Large intestine (tissue), 3 donors: ENCODE data around the gene CD28. TPM values are rescaled to one million over a fixed set of nuclear protein-coding genes. Genes with fewer than 3 reads are reported as not detected.

Experiments used
- DNase-seq, 2 donors: peaks; one replicate each; pipeline versions ENCODE4 v3.0.0 to v3.0.0-alpha.2; 2013
- H3K27ac ChIP-seq: one replicate; pipeline ENCODE4 v1.5.1; 2013; ENCODE audit warnings: low read length
- H3K27me3 ChIP-seq: 2 replicates; pipeline ENCODE4 v1.6.1; 2013; ENCODE audit warnings: low read length; ENCODE audit not compliant: control insufficient read depth, insufficient read depth
- H3K36me3 ChIP-seq: 2 replicates; pipeline ENCODE4 v1.6.1; 2013; ENCODE audit warnings: low read length; ENCODE audit not compliant: control insufficient read depth, insufficient read depth
- H3K4me1 ChIP-seq: one replicate; pipeline ENCODE4 v1.6.1; 2013; ENCODE audit warnings: low read length; ENCODE audit not compliant: control insufficient read depth, insufficient read depth
- H3K4me3 ChIP-seq: one replicate; pipeline ENCODE4 v1.5.1; 2013; ENCODE audit warnings: low read length
- H3K9me3 ChIP-seq: one replicate; pipeline ENCODE4 v1.6.1; 2013; ENCODE audit warnings: mild to moderate bottlenecking, low read depth, low read length, moderate library complexity; ENCODE audit not compliant: control insufficient read depth
- WGBS: methylation state at CpG from one replicate; pipeline ENCODE4 v1.1.5; 2013; ENCODE audit warnings: low lambda C conversion rate; ENCODE audit not compliant: insufficient coverage; 5-methylcytosine and 5-hydroxymethylcytosine counted together
- polyA plus RNA-seq: library from polyadenylated mRNA; unstranded; fragments of 120-200 nt; gene quantifications from one replicate; pipeline ENCODE4 v1.2.1, GENCODE V29; 2013

CD28 gene
- polyA plus RNA-seq, 1 donor: 1.5 TPM

DNA sequence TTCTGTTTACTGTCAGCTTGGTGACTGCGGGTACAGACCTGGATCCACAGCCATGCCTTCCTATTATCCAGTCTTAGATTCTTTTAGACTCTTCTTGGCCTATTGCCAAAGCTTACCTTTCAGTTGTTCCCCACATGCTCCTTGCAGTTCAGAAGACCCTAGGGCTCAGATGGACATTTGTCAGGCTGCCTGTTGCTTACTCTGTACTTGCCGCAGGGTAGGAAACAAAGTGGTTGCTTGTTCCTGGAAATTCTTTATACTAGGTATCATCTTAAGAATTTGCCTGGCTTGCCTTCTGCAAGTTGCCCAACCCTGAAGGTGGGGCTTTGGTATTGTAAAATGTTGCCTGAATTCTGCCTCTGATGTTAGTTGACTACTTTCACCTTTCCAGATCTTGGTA, 24.4 kb downstream of the CD28 start:
- no peaks in the 10 kb centered on the region for H3K27me3 ChIP-seq
- 83% methylated on average over 1 of the region's 2 CpGs for WGBS
- H3K27ac ChIP-seq: no peak overlapping the region
- H3K4me3 ChIP-seq: no peak overlapping the region
- H3K9me3 ChIP-seq: no peaks in the 10 kb centered on the region
- no peaks in the 10 kb centered on the region for H3K36me3 ChIP-seq
- no peak for DNase-seq
- no peaks in the 10 kb centered on the region for H3K4me1 ChIP-seq

- H3K9me3 ChIP-seq: no peaks in the 10 kb centered on the region
- H3K36me3 ChIP-seq: no peaks in the 10 kb centered on the region
- no CpG with 5 or more reads among the region's 6 CpGs for WGBS
- no peak overlapping the region for H3K4me3 ChIP-seq
- no peak for DNase-seq
- no peaks in the 10 kb centered on the region for H3K27me3 ChIP-seq
- H3K27ac ChIP-seq: no peak overlapping the region
- H3K4me1 ChIP-seq: no peaks in the 10 kb centered on the region
These were observed 25.9 kb downstream of the CD28 start for GRCh38 chr2:203732092-203732952.

DNA sequence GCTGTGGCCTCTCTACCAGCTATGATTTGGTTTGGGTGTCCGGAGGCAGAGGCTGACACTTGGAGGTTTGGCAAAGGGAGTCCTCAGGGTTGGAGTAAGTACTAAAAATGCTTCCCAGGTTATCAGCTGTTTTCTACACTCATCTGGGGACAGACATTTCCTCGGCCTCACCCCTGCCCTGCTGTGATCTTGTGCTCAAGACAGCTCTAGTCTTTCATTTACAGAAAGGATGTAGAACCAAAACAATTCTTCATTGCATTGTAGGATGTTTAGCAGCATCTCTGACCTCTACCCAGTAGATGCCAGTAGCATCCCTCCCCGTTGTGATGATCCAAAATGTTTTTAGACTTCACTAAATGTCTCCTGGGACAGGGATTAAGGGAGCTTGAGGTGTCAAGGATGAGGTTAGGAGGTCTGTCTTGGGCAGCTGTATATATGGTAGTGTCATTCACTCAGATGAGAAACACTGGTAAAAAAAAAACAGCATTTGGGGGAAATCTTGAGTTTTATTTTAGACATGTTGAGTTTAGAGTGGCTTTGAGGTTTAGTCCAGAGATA, 26.6 kb downstream of the CD28 start:
- Histone ChIP-seq H3K27ac (no peak overlapping the region), H3K4me3 (no peak overlapping the region), H3K9me3 (no peaks in the 10 kb centered on the region), H3K27me3 (no peaks in the 10 kb centered on the region), H3K4me1 (no peaks in the 10 kb centered on the region), H3K36me3 (no peaks in the 10 kb centered on the region)
- no CpG with 5 or more reads among the region's 3 CpGs for WGBS
- DNase-seq: no peak

DNA sequence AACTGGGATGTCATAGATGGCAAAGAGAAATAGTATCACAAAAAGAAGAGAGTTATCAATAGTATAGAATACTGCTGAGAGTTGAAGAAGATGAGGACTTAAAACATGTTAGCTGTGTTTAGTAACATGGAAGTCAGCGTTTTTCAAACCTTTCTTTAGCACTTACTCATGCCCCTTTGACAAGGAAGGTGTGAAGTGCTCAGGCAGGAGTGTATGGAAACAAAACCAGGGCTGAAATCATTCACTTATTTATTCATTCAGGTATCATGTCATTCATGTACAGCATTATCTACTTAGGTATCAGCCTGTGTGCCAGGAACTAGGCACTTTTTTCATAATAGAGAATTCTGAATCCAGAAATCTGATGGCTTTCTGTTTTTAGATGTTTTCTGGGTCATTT, 27.2 kb downstream of the CD28 start:
- no peaks in the 10 kb centered on the region for H3K36me3 ChIP-seq
- no peak overlapping the region for H3K4me3 ChIP-seq
- WGBS: no CpG with 5 or more reads among the region's 1 CpG
- DNase-seq: no peak
- no peaks in the 10 kb centered on the region for H3K9me3 ChIP-seq
- no peak overlapping the region for H3K27ac ChIP-seq
- H3K4me1 ChIP-seq: no peaks in the 10 kb centered on the region
- H3K27me3 ChIP-seq: no peaks in the 10 kb centered on the region

- Histone ChIP-seq H3K27ac (no peak overlapping the region), H3K27me3 (no peaks in the 10 kb centered on the region), H3K36me3 (no peaks in the 10 kb centered on the region), H3K9me3 (no peaks in the 10 kb centered on the region), H3K4me1 (no peaks in the 10 kb centered on the region), H3K4me3 (no peak overlapping the region)
- WGBS: no CpG with 5 or more reads among the region's 12 CpGs
- DNase-seq: no peak
These were observed 28.0 kb downstream of the CD28 start for GRCh38 chr2:203734276-203734983.

- no peaks in the 10 kb centered on the region for H3K36me3 ChIP-seq
- no peak overlapping the region for H3K27ac ChIP-seq
- no peak for DNase-seq
- 100% methylated on average over 1 of the region's 1 CpG for WGBS
- H3K9me3 ChIP-seq: no peaks in the 10 kb centered on the region
- H3K4me3 ChIP-seq: no peak overlapping the region
- H3K27me3 ChIP-seq: no peaks in the 10 kb centered on the region
- no peaks in the 10 kb centered on the region for H3K4me1 ChIP-seq
These were observed 30.9 kb downstream of the CD28 start for GRCh38 chr2:203737360-203737759.

DNA sequence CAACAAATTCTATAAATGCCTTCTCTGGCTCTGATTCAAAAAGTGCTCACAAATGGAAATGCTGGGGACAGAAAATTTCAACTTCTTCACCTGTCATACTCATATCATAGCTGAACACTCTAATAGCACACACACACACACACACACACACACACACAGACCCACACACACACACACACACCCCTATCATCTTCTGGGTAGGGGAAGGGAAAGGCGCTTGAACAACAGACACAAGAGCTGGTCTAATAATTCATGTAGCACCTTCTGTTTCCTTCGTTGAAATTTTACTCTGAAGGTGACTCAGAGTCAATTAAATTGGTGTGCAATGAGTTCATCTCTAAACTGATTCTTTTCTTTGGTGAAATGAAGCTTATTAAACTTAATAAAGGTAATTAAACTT, 32.9 kb downstream of the CD28 start:
- Histone ChIP-seq H3K4me3 (no peak overlapping the region), H3K4me1 (no peaks in the 10 kb centered on the region), H3K27ac (no peak overlapping the region), H3K36me3 (no peaks in the 10 kb centered on the region), H3K27me3 (no peaks in the 10 kb centered on the region), H3K9me3 (no peaks in the 10 kb centered on the region)
- no peak for DNase-seq
- WGBS: no CpG with 5 or more reads among the region's 2 CpGs

DNA sequence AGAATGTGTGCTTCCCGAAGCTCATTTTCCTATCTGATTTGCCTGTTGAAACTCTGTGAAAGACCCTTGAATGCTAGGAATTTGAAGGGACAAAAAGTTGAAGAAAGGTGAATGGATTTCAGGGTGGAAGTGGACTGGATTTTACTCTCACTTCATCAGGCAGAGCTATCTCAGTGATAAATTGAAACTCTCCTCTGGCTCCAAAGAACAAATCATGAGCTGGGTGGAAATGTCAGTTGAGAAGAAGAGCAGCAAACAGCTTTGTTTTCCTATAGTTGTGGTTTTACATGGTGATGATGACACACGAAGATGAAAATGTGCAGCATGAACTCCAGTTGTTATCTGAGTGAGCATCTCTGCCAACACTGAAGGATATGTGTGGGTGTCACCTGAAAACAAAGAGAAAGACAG, 34.4 kb downstream of the CD28 start:
- H3K4me1 ChIP-seq: no peaks in the 10 kb centered on the region
- H3K4me3 ChIP-seq: no peak overlapping the region
- H3K9me3 ChIP-seq: no peaks in the 10 kb centered on the region
- DNase-seq: no peak
- no peaks in the 10 kb centered on the region for H3K27me3 ChIP-seq
- 71% methylated on average over 1 of the region's 2 CpGs for WGBS
- no peak overlapping the region for H3K27ac ChIP-seq
- H3K36me3 ChIP-seq: no peaks in the 10 kb centered on the region

DNA sequence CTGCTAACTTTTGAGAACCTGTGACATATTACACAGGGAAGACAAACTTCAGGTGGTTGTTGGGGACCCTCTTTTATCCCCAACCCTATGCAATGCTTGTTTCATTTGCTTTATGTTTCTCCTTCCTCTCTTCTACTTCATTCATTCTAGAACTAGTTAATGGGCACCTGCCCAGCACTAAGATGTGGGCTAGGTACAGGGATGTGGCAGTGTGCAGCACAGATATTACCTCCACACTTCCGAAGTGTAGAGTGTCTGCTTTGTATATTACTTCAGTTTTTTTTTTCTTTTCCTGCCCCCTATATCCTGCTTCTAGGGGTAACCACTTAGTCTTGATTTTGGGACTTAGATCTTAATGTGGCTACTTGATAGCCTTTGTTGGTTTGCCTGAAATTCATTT, 35.1 kb downstream of the CD28 start:
- Histone ChIP-seq H3K4me1 (no peaks in the 10 kb centered on the region), H3K36me3 (no peaks in the 10 kb centered on the region), H3K27me3 (no peaks in the 10 kb centered on the region), H3K4me3 (no peak overlapping the region), H3K9me3 (no peaks in the 10 kb centered on the region), H3K27ac (no peak overlapping the region)
- WGBS: 100% methylated on average over 1 of the region's 1 CpG
- no peak for DNase-seq

DNA sequence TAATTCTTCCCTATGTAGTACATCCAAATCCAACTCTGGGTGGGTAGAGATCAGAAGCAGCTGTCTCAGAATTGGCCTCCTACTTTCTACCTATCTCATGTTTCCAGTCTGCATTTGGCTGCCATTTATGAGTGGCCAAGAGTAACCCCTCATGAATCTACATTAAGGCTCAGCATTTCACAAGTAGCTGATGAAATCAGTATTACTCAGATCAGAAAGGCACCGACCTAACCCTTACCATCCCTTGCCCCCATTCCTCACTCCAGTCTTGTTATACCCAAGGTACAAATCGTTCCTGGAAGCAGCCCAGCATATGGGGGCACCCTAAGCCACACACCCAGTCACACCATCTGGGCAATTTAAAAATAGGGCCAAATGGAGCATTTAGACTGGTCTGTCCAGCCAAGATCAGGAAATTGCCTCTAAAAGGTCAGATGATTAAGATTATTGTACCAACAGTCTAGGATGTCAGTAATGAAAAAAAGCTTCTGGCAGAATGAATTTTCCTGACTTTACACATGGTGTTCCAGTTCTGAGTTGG, 37.1 kb downstream of the CD28 start:
- H3K36me3 ChIP-seq: no peaks in the 10 kb centered on the region
- H3K27me3 ChIP-seq: no peaks in the 10 kb centered on the region
- no peak overlapping the region for H3K4me3 ChIP-seq
- H3K27ac ChIP-seq: no peak overlapping the region
- no peaks in the 10 kb centered on the region for H3K4me1 ChIP-seq
- 100% methylated on average over 1 of the region's 2 CpGs for WGBS
- no peaks in the 10 kb centered on the region for H3K9me3 ChIP-seq
- DNase-seq: no peak
